GM23338 (cell line): ENCODE results near the gene MICAL2. TPM values are rescaled to one million over a fixed set of nuclear protein-coding genes. Genes with fewer than 3 reads are reported as not detected.

ENCODE experiments used
- NANOG ChIP-seq: IDR thresholded peaks from 2 replicates; pipeline ENCODE4 v1.6.1; 2016; ENCODE audit warnings: antibody characterized with exemption, borderline replicate concordance
- STAT1 ChIP-seq: IDR thresholded peaks from one replicate; pipeline ENCODE4 v1.6.1; 2016; ENCODE audit warnings: antibody characterized with exemption; ENCODE audit not compliant: unreplicated experiment
- ZNF114 ChIP-seq: fragments of 250-450 bp; sonication (Bioruptor Pico); IDR thresholded peaks from 2 replicates; pipeline ENCODE4 v1.5.0; 2020; ENCODE audit warnings: mild to moderate bottlenecking, moderate library complexity
- polyA plus RNA-seq: library from polyadenylated mRNA; unstranded; fragments of >200 nt; fragmentation: Nextera tagmentation; extraction: Ambion mirVana; gene quantifications from 2 replicates; pipeline ENCODE4 v1.2.1, GENCODE V29; 2016
- total RNA-seq: library from RNA; depleted of rRNA; stranded (reverse); fragments of >200 nt; shearing (Covaris generic); gene quantifications from 2 replicates; pipeline ENCODE4 v1.2.3, GENCODE V29; 2014
- TF ChIP-seq, protein P1 (sequence below): IDR thresholded peaks from one replicate; pipeline ENCODE4 v1.6.1; 2018; ENCODE audit warnings: antibody characterized with exemption; ENCODE audit not compliant: unreplicated experiment
- TF ChIP-seq, protein P2 (sequence below): fragments of 250-450 bp; sonication (Bioruptor Pico); IDR thresholded peaks from 2 replicates; pipeline ENCODE4 v1.5.0; 2020; ENCODE audit warnings: mild to moderate bottlenecking, moderate library complexity

Gene MICAL2
- total and polyA plus RNA-seq, 2 experiments from 2014 or later: 0.66 to 1.4 TPM

GRCh38 chr11:12102588-12103410 is 7.6 kb upstream of the MICAL2 start (continued):
- TF ChIP-seq, protein P1, sequence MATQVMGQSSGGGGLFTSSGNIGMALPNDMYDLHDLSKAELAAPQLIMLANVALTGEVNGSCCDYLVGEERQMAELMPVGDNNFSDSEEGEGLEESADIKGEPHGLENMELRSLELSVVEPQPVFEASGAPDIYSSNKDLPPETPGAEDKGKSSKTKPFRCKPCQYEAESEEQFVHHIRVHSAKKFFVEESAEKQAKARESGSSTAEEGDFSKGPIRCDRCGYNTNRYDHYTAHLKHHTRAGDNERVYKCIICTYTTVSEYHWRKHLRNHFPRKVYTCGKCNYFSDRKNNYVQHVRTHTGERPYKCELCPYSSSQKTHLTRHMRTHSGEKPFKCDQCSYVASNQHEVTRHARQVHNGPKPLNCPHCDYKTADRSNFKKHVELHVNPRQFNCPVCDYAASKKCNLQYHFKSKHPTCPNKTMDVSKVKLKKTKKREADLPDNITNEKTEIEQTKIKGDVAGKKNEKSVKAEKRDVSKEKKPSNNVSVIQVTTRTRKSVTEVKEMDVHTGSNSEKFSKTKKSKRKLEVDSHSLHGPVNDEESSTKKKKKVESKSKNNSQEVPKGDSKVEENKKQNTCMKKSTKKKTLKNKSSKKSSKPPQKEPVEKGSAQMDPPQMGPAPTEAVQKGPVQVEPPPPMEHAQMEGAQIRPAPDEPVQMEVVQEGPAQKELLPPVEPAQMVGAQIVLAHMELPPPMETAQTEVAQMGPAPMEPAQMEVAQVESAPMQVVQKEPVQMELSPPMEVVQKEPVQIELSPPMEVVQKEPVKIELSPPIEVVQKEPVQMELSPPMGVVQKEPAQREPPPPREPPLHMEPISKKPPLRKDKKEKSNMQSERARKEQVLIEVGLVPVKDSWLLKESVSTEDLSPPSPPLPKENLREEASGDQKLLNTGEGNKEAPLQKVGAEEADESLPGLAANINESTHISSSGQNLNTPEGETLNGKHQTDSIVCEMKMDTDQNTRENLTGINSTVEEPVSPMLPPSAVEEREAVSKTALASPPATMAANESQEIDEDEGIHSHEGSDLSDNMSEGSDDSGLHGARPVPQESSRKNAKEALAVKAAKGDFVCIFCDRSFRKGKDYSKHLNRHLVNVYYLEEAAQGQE: no peak
- TF ChIP-seq, protein P2, sequence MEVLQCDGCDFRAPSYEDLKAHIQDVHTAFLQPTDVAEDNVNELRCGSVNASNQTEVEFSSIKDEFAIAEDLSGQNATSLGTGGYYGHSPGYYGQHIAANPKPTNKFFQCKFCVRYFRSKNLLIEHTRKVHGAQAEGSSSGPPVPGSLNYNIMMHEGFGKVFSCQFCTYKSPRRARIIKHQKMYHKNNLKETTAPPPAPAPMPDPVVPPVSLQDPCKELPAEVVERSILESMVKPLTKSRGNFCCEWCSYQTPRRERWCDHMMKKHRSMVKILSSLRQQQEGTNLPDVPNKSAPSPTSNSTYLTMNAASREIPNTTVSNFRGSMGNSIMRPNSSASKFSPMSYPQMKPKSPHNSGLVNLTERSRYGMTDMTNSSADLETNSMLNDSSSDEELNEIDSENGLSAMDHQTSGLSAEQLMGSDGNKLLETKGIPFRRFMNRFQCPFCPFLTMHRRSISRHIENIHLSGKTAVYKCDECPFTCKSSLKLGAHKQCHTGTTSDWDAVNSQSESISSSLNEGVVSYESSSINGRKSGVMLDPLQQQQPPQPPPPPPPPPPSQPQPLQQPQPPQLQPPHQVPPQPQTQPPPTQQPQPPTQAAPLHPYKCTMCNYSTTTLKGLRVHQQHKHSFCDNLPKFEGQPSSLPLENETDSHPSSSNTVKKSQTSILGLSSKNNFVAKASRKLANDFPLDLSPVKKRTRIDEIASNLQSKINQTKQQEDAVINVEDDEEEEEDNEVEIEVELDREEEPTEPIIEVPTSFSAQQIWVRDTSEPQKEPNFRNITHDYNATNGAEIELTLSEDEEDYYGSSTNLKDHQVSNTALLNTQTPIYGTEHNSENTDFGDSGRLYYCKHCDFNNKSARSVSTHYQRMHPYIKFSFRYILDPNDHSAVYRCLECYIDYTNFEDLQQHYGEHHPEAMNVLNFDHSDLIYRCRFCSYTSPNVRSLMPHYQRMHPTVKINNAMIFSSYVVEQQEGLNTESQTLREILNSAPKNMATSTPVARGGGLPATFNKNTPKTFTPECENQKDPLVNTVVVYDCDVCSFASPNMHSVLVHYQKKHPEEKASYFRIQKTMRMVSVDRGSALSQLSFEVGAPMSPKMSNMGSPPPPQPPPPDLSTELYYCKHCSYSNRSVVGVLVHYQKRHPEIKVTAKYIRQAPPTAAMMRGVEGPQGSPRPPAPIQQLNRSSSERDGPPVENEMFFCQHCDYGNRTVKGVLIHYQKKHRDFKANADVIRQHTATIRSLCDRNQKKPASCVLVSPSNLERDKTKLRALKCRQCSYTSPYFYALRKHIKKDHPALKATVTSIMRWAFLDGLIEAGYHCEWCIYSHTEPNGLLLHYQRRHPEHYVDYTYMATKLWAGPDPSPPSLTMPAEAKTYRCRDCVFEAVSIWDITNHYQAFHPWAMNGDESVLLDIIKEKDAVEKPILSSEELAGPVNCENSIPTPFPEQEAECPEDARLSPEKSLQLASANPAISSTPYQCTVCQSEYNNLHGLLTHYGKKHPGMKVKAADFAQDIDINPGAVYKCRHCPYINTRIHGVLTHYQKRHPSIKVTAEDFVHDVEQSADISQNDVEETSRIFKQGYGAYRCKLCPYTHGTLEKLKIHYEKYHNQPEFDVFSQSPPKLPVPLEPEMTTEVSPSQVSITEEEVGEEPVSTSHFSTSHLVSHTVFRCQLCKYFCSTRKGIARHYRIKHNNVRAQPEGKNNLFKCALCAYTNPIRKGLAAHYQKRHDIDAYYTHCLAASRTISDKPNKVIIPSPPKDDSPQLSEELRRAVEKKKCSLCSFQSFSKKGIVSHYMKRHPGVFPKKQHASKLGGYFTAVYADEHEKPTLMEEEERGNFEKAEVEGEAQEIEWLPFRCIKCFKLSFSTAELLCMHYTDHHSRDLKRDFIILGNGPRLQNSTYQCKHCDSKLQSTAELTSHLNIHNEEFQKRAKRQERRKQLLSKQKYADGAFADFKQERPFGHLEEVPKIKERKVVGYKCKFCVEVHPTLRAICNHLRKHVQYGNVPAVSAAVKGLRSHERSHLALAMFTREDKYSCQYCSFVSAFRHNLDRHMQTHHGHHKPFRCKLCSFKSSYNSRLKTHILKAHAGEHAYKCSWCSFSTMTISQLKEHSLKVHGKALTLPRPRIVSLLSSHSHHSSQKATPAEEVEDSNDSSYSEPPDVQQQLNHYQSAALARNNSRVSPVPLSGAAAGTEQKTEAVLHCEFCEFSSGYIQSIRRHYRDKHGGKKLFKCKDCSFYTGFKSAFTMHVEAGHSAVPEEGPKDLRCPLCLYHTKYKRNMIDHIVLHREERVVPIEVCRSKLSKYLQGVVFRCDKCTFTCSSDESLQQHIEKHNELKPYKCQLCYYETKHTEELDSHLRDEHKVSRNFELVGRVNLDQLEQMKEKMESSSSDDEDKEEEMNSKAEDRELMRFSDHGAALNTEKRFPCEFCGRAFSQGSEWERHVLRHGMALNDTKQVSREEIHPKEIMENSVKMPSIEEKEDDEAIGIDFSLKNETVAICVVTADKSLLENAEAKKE (CRISPR knock-in tag): peak; percentile 82
- TF ChIP-seq NANOG: no peak
- TF ChIP-seq STAT1: no peak
- no peak for TF ChIP-seq ZNF114 (CRISPR knock-in tag)
